GM12878 (cell line): ENCODE data around the gene DFFA. TPM values are rescaled to one million over a fixed set of nuclear protein-coding genes. Genes with fewer than 3 reads are reported as not detected.

Experiments used
- ATF7 ChIP-seq: fragments of 450-650 bp; IDR thresholded peaks from 2 replicates; pipeline ENCODE4 v1.6.1; 2016; ENCODE audit warnings: low read depth, mild to moderate bottlenecking
- CBFB ChIP-seq: IDR thresholded peaks from 2 replicates; pipeline ENCODE4 v1.6.1; 2016; ENCODE audit warnings: antibody characterized with exemption, low read depth
- CREB1 ChIP-seq: IDR thresholded peaks from 2 replicates; pipeline ENCODE4 v1.6.1; 2012; ENCODE audit warnings: low read depth, mild to moderate bottlenecking, inconsistent platforms
- CTCF ChIP-seq, 3 experiments: IDR thresholded peaks in 2 of 3; conservative IDR thresholded peaks in 1 of 3; 2 replicates each; pipeline ENCODE4 v1.5.1; 2011; ENCODE audit warnings: low read depth in 3 of 3, low read length in 3 of 3, mild to moderate bottlenecking in 3 of 3, control low read depth in 2 of 3, moderate library complexity in 2 of 3, inconsistent platforms in 1 of 3, mixed read lengths in 1 of 3; ENCODE audit not compliant: control insufficient read depth in 2 of 3, insufficient read depth in 1 of 3; ENCODE audit errors: extremely low read depth in 1 of 3
- ESRRA ChIP-seq: IDR thresholded peaks from 2 replicates; pipeline ENCODE4 v1.6.1; 2012; ENCODE audit warnings: mild to moderate bottlenecking, low read length, improper control_type of control experiment
- GATAD2B ChIP-seq: fragments of 450-650 bp; conservative IDR thresholded peaks from 2 replicates; pipeline ENCODE4 v1.6.1; 2017; ENCODE audit warnings: low read depth, mild to moderate bottlenecking, moderate library complexity
- IKZF1 ChIP-seq: fragments of 450-650 bp; conservative IDR thresholded peaks from 2 replicates; pipeline ENCODE4 v1.6.1; 2017; ENCODE audit warnings: antibody characterized with exemption, mild to moderate bottlenecking
- MEF2A ChIP-seq: IDR thresholded peaks from 2 replicates; pipeline ENCODE4 v1.6.1; 2011; ENCODE audit warnings: low read depth, mild to moderate bottlenecking, low read length, moderate library complexity; ENCODE audit not compliant: insufficient read depth
- NFIC ChIP-seq: IDR thresholded peaks from 2 replicates; pipeline ENCODE4 v1.6.1; 2012; ENCODE audit warnings: low read depth, mild to moderate bottlenecking, inconsistent platforms, low read length, moderate library complexity
- NKRF ChIP-seq: fragments of 450-650 bp; conservative IDR thresholded peaks from 2 replicates; pipeline ENCODE4 v1.6.1; 2017; ENCODE audit warnings: mild to moderate bottlenecking, moderate library complexity
- POLR2A ChIP-seq: IDR thresholded peaks from 2 replicates; pipeline ENCODE4 v1.6.1; 2011; ENCODE audit warnings: low read depth, mild to moderate bottlenecking, low read length
- RB1 ChIP-seq: fragments of 450-650 bp; formaldehyde crosslinking; IDR thresholded peaks from 2 replicates; pipeline ENCODE4 v1.6.1; 2017; ENCODE audit warnings: mild to moderate bottlenecking, borderline replicate concordance
- RBBP5 ChIP-seq: fragments of 200-600 bp; sonication (generic); conservative IDR thresholded peaks from 2 replicates; pipeline ENCODE4 v1.6.1; 2016
- SIX5 ChIP-seq: IDR thresholded peaks from 2 replicates; pipeline ENCODE4 v1.6.1; 2011; ENCODE audit warnings: mild to moderate bottlenecking, low read depth, low read length, moderate library complexity; ENCODE audit not compliant: severe bottlenecking
- SREBF1 ChIP-seq: IDR thresholded peaks from 2 replicates; pipeline ENCODE4 v1.6.1; 2012; ENCODE audit warnings: mild to moderate bottlenecking, low read length
- TARDBP ChIP-seq: IDR thresholded peaks from 2 replicates; pipeline ENCODE4 v1.6.1; 2016; ENCODE audit warnings: borderline replicate concordance
- USF1 ChIP-seq: IDR thresholded peaks from 2 replicates; pipeline ENCODE4 v1.6.1; 2011; ENCODE audit warnings: borderline replicate concordance, low read depth, mild to moderate bottlenecking, moderate library complexity, mixed read lengths, low read length; ENCODE audit not compliant: insufficient read depth; ENCODE audit errors: extremely low read length
- ZNF207 ChIP-seq: fragments of 450-650 bp; IDR thresholded peaks from 2 replicates; pipeline ENCODE4 v1.6.1; 2014; ENCODE audit warnings: antibody characterized with exemption, mild to moderate bottlenecking, borderline replicate concordance
- ZNF622 ChIP-seq: fragments of 450-650 bp; IDR thresholded peaks from 2 replicates; pipeline ENCODE4 v1.6.1; 2017; ENCODE audit warnings: mild to moderate bottlenecking, inconsistent platforms
- ZNF687 ChIP-seq: fragments of 450-650 bp; IDR thresholded peaks from 2 replicates; pipeline ENCODE4 v1.6.1; 2017; ENCODE audit warnings: mild to moderate bottlenecking, moderate library complexity
- ZSCAN29 ChIP-seq: fragments of 450-650 bp; IDR thresholded peaks from 2 replicates; pipeline ENCODE4 v1.6.1; 2017; ENCODE audit warnings: mild to moderate bottlenecking, moderate library complexity
- ZZZ3 ChIP-seq: IDR thresholded peaks from 2 replicates; pipeline ENCODE4 v1.6.1; 2011; ENCODE audit warnings: low read depth; ENCODE audit not compliant: control insufficient read depth, insufficient read length
- polyA plus RNA-seq, 11 experiments: library from polyadenylated mRNA; depleted of rRNA in 4 of 11; unstranded in 6 of 11; stranded (reverse) in 5 of 11; fragments of >200 nt; fragmentation: Nextera tagmentation in 4 of 11; fragmentation: Illumina TruSeq in 1 of 11; extraction: Ambion mirVana in 4 of 11; extraction: Trizol in 1 of 11; gene quantifications; 1 replicate in 1 of 11; 2 replicates in 10 of 11; pipeline versions ENCODE4 v1.2.1 to v1.2.3, GENCODE V29; 2011 to 2016; ENCODE audit warnings: inconsistent platforms in 2 of 11, missing spikeins in 2 of 11, low read depth in 1 of 11
- total RNA-seq, 4 experiments: library from RNA; depleted of rRNA in 3 of 4; stranded (reverse); fragments of >200 nt in 3 of 4; fragmentation: Illumina TruSeq in 1 of 4; extraction: Trizol in 1 of 4; gene quantifications; 2 replicates each; pipeline versions ENCODE4 v1.2.1 to v1.2.3, GENCODE V29; 2013 to 2021

Gene DFFA
- total and polyA plus RNA-seq, 10 of the 15 experiments (the other 5 are each of a cell fraction or from before 2014, with no cell fraction given) = 37.4 to 83.8 (median 52.4) TPM

GRCh38 chr1:10472220-10473144 lies at the start of gene DFFA (continued):
- TF ChIP-seq ZNF687 (peak; percentile 74; the same call in 1 of the 2 replicates), ZNF207 (peak; percentile 91; the same call in 1 of the 2 replicates), SREBF1 (peak; percentile 94), ZSCAN29 (no peak), CBFB (peak; percentile 85), USF1 (peak; percentile 97), ZZZ3 (no peak), ESRRA (peak; percentile 80; the same call in 1 of the 2 replicates), MEF2A (no peak), CTCF (IDR thresholded peaks at IDR 0.05 in 2 of 3, conservative IDR thresholded peaks at IDR 0.05 in 1 of 3; ENCODE audit: control insufficient read depth in 2 of 3, extremely low read depth in 1 of 3, insufficient read depth in 1 of 3, low read depth in 3 of 3, low read length in 3 of 3) (no peak), SIX5 (peak; percentile 99), IKZF1 (peak; percentile 100), TARDBP (peak; percentile 98), CREB1 (peak; percentile 73), ZNF622 (no peak), RBBP5 (no peak), ATF7 (no peak), NFIC (0 out of 2 replicates have a peak, but pooled peaks have one; percentile 15), NKRF (peak; percentile 67), POLR2A (peak; percentile 91), RB1 (peak; percentile 50; the same call in 1 of the 2 replicates), GATAD2B (0 out of 2 replicates have a peak, but pooled peaks have one; percentile 59)
